GM23338 (cell line): ENCODE data around the gene ARHGAP11A. TPM values are rescaled to one million over a fixed set of nuclear protein-coding genes. Genes with fewer than 3 reads are reported as not detected.

ENCODE experiments used
- ATAC-seq: fragments of 200-7000 bp; cut with Tn5 transposase; 3 replicates; pipeline ENCODE4 v1.9.1; 2020
- DNase-seq: peaks from one replicate; pipeline ENCODE4 v3.0.0-alpha.2; 2015; ENCODE audit warnings: low spot score
- H2AFZ ChIP-seq: fragments of 200-600 bp; sonication (generic); 2 replicates; pipeline ENCODE4 v1.8.0; 2016; ENCODE audit warnings: antibody characterized with exemption, mild to moderate bottlenecking, moderate library complexity
- H3F3A ChIP-seq: fragments of 200-600 bp; sonication (generic); replicated peaks from 2 replicates; pipeline ENCODE4 v1.8.0; 2017; ENCODE audit warnings: antibody characterized with exemption, mixed run types, low read depth
- H3K27ac ChIP-seq: fragments of 200-600 bp; sonication (generic); 2 replicates; pipeline ENCODE4 v1.6.1; 2016; ENCODE audit warnings: low read depth
- H3K27me3 ChIP-seq: fragments of 200-600 bp; sonication (generic); 2 replicates; pipeline ENCODE4 v1.8.0; 2016; ENCODE audit warnings: mild to moderate bottlenecking, mixed run types, moderate library complexity; ENCODE audit not compliant: insufficient read depth
- H3K36me3 ChIP-seq: fragments of 200-600 bp; sonication (generic); 2 replicates; pipeline ENCODE4 v1.8.0; 2016; ENCODE audit warnings: mild to moderate bottlenecking; ENCODE audit not compliant: insufficient read depth
- H3K4me1 ChIP-seq: fragments of 200-600 bp; sonication (generic); 2 replicates; pipeline ENCODE4 v1.8.0; 2016; ENCODE audit warnings: mild to moderate bottlenecking, moderate library complexity; ENCODE audit not compliant: insufficient read depth
- H3K4me2 ChIP-seq: fragments of 200-600 bp; sonication (generic); 2 replicates; pipeline ENCODE4 v1.7.1; 2017; ENCODE audit warnings: mixed run types
- H3K4me3 ChIP-seq: fragments of 200-600 bp; sonication (generic); 2 replicates; pipeline ENCODE4 v1.6.1; 2016; ENCODE audit warnings: mixed run types
- H3K79me2 ChIP-seq: fragments of 200-600 bp; sonication (generic); replicated peaks from 2 replicates; pipeline ENCODE4 v1.8.0; 2017; ENCODE audit warnings: mild to moderate bottlenecking; ENCODE audit not compliant: insufficient read depth
- H3K9me2 ChIP-seq: fragments of 200-600 bp; sonication (generic); 2 replicates; pipeline ENCODE4 v1.8.0; 2017; ENCODE audit not compliant: insufficient read depth
- H4K20me1 ChIP-seq: fragments of 200-600 bp; sonication (generic); replicated peaks from 2 replicates; pipeline ENCODE4 v1.8.0; 2017; ENCODE audit warnings: mild to moderate bottlenecking; ENCODE audit not compliant: insufficient read depth
- H3K27ac Mint-ChIP-seq: 2 replicates; pipeline ENCODE4 v1.8.0; 2020; ENCODE audit warnings: inconsistent platforms, mild to moderate bottlenecking, moderate library complexity, mixed read lengths
- H3K27me3 Mint-ChIP-seq: 3 replicates; pipeline ENCODE4 v1.8.0; 2022; ENCODE audit warnings: low read depth, mild to moderate bottlenecking, moderate library complexity, mixed read lengths, inconsistent platforms; ENCODE audit not compliant: insufficient read depth, poor library complexity
- H3K36me3 Mint-ChIP-seq: 3 replicates; pipeline ENCODE4 v1.8.0; 2021; ENCODE audit warnings: low read depth, mild to moderate bottlenecking, inconsistent platforms, moderate library complexity, mixed read lengths
- H3K4me1 Mint-ChIP-seq: 3 replicates; pipeline ENCODE4 v1.8.0; 2020; ENCODE audit warnings: mild to moderate bottlenecking, inconsistent platforms, mixed read lengths
- H3K4me3 Mint-ChIP-seq: 3 replicates; pipeline ENCODE4 v1.8.0; 2021; ENCODE audit warnings: moderate library complexity, mild to moderate bottlenecking, inconsistent platforms, mixed read lengths
- H3K9me3 Mint-ChIP-seq: 3 replicates; pipeline ENCODE4 v1.8.0; 2020; ENCODE audit warnings: moderate library complexity, mild to moderate bottlenecking, inconsistent platforms, mixed read lengths
- CREB1 ChIP-seq: fragments of 250-450 bp; sonication (Bioruptor Pico); IDR thresholded peaks from 2 replicates; pipeline ENCODE4 v1.5.0; 2020; ENCODE audit warnings: low read depth, mild to moderate bottlenecking, moderate library complexity
- CTCF ChIP-seq, 2 experiments: fragments of 200-600 bp in 1 of 2; sonication (generic) in 1 of 2; conservative IDR thresholded peaks; 2 replicates each; pipeline versions ENCODE4 v1.5.1 to v1.6.1; 2016 to 2017; ENCODE audit warnings: antibody characterized with exemption in 2 of 2, low read depth in 2 of 2, mild to moderate bottlenecking in 2 of 2, moderate library complexity in 1 of 2
- ETS1 ChIP-seq: IDR thresholded peaks from 2 replicates; pipeline ENCODE4 v1.6.1; 2016; ENCODE audit warnings: antibody characterized with exemption
- EZH2 ChIP-seq: fragments of 200-600 bp; sonication (generic); IDR thresholded peaks from one replicate; pipeline ENCODE4 v1.8.0; 2017; ENCODE audit warnings: antibody characterized with exemption, mild to moderate bottlenecking, low read depth; ENCODE audit not compliant: unreplicated experiment
- EZH2phosphoT487 ChIP-seq: fragments of 200-600 bp; sonication (generic); IDR thresholded peaks from one replicate; pipeline ENCODE4 v1.8.1; 2018; ENCODE audit warnings: antibody characterized with exemption; ENCODE audit not compliant: unreplicated experiment
- JUNB ChIP-seq: IDR thresholded peaks from one replicate; pipeline ENCODE4 v1.6.1; 2016; ENCODE audit warnings: antibody characterized with exemption; ENCODE audit not compliant: unreplicated experiment
- NANOG ChIP-seq: IDR thresholded peaks from 2 replicates; pipeline ENCODE4 v1.6.1; 2016; ENCODE audit warnings: antibody characterized with exemption, borderline replicate concordance
- POLR2AphosphoS5 ChIP-seq: IDR thresholded peaks from 2 replicates; pipeline ENCODE4 v1.6.1; 2016; ENCODE audit warnings: antibody characterized with exemption, low read depth
- REST ChIP-seq: IDR thresholded peaks from one replicate; pipeline ENCODE4 v1.6.1; 2018; ENCODE audit warnings: antibody characterized with exemption; ENCODE audit not compliant: unreplicated experiment
- STAT1 ChIP-seq: IDR thresholded peaks from one replicate; pipeline ENCODE4 v1.6.1; 2016; ENCODE audit warnings: antibody characterized with exemption; ENCODE audit not compliant: unreplicated experiment
- ZNF114 ChIP-seq: fragments of 250-450 bp; sonication (Bioruptor Pico); IDR thresholded peaks from 2 replicates; pipeline ENCODE4 v1.5.0; 2020; ENCODE audit warnings: mild to moderate bottlenecking, moderate library complexity
- ZNF331 ChIP-seq: fragments of 250-450 bp; sonication (Bioruptor Pico); IDR thresholded peaks from 2 replicates; pipeline ENCODE4 v1.5.0; 2020; ENCODE audit warnings: low read depth, mild to moderate bottlenecking, moderate library complexity
- ZNF462 ChIP-seq: fragments of 250-450 bp; sonication (Bioruptor Pico); IDR thresholded peaks from 2 replicates; pipeline ENCODE4 v1.5.0; 2020; ENCODE audit warnings: mild to moderate bottlenecking, moderate library complexity
- polyA plus RNA-seq: library from polyadenylated mRNA; unstranded; fragments of >200 nt; fragmentation: Nextera tagmentation; extraction: Ambion mirVana; gene quantifications from 2 replicates; pipeline ENCODE4 v1.2.1, GENCODE V29; 2016
- total RNA-seq: library from RNA; depleted of rRNA; stranded (reverse); fragments of >200 nt; shearing (Covaris generic); gene quantifications from 2 replicates; pipeline ENCODE4 v1.2.3, GENCODE V29; 2014

ARHGAP11A gene
- total and polyA plus RNA-seq, 2 experiments from 2014 or later = 28.3 to 43.1 TPM

GRCh38 chr15:32657941-32658340 is 42.6 kb downstream of the ARHGAP11A start:
- TF ChIP-seq ZNF331 (CRISPR knock-in tag) (no peak), CTCF (conservative IDR thresholded peaks at IDR 0.05; ENCODE audit: low read depth in 2 of 2) (no peak), JUNB (no peak), ZNF462 (CRISPR knock-in tag) (no peak), CREB1 (CRISPR knock-in tag) (no peak), REST (no peak), NANOG (no peak), STAT1 (no peak), EZH2phosphoT487 (no peak), POLR2AphosphoS5 (no peak), EZH2 (no peak), ZNF114 (CRISPR knock-in tag) (no peak), ETS1 (no peak)
- no peak overlapping the region for H3K27ac Mint-ChIP-seq
- DNase-seq (no peak), ATAC-seq (no peak)
- Histone ChIP-seq H3K27me3 (no peaks in the 10 kb centered on the region), H3K4me3 (no peak overlapping the region), H4K20me1 (0 out of 2 replicates have a peak, but pooled peaks cover 3% of the 10 kb centered on the region), H3K4me1 (peaks cover 5% of the 10 kb centered on the region; the same call in 1 of the 2 replicates), H3K4me2 (no peak overlapping the region), H3K36me3 (no peaks in the 10 kb centered on the region), H3F3A (no peaks in the 10 kb centered on the region), H3K27ac (no peak overlapping the region), H3K9me2 (no peaks in the 10 kb centered on the region), H2AFZ (no peak overlapping the region), H3K79me2 (no peaks in the 10 kb centered on the region)
- no peaks in the 10 kb centered on the region for H3K9me3 Mint-ChIP-seq
- H3K4me1 Mint-ChIP-seq = peaks cover 16% of the 10 kb centered on the region; the same call in 2 of the 3 replicates
- peaks cover 12% of the 10 kb centered on the region; the same call in 1 of the 3 replicates for H3K36me3 Mint-ChIP-seq
- H3K27me3 Mint-ChIP-seq = no peaks in the 10 kb centered on the region
- no peak overlapping the region for H3K4me3 Mint-ChIP-seq
